Suprapubic skin (tissue), 4 donors: ENCODE measurements around the gene SIDT1. TPM values are rescaled to one million over a fixed set of nuclear protein-coding genes. Genes with fewer than 3 reads are reported as not detected.
"Not testable (repeated sequence)": the region's sequence is repeated elsewhere in the genome, so short reads cannot be mapped to it uniquely, and the experiment has no call there.

Source experiments
- DNase-seq, 2 donors: peaks; one replicate each; pipeline ENCODE4 v3.0.0-alpha.2; 2019; ENCODE audit warnings: low spot score in 2 of 2
- H3K27ac ChIP-seq: fragments of 200-600 bp; sonication (generic); one replicate; pipeline ENCODE4 v1.5.1; 2019
- H3K27me3 ChIP-seq: fragments of 200-600 bp; sonication (generic); one replicate; pipeline ENCODE4 v1.5.1; 2019
- H3K36me3 ChIP-seq: fragments of 200-600 bp; sonication (generic); one replicate; pipeline ENCODE4 v1.5.1; 2019
- H3K4me1 ChIP-seq: fragments of 200-600 bp; sonication (generic); one replicate; pipeline ENCODE4 v1.5.1; 2019
- H3K4me3 ChIP-seq: fragments of 200-600 bp; sonication (generic); one replicate; pipeline ENCODE4 v1.5.1; 2019; ENCODE audit warnings: mild to moderate bottlenecking
- H3K9me3 ChIP-seq: fragments of 200-600 bp; sonication (generic); one replicate; pipeline ENCODE4 v1.5.1; 2019
- CTCF ChIP-seq, 2 donors: fragments of 200-600 bp in 1 of 2; fragments of 450-650 bp in 1 of 2; sonication (generic) in 1 of 2; IDR thresholded peaks; one replicate each; pipeline ENCODE4 v1.5.1; 2016 to 2019; ENCODE audit warnings: antibody characterized with exemption in 2 of 2, mild to moderate bottlenecking in 1 of 2, moderate library complexity in 1 of 2
- EP300 ChIP-seq: sonication (generic); formaldehyde crosslinking; IDR thresholded peaks from one replicate; pipeline ENCODE4 v1.6.1; 2017; ENCODE audit warnings: antibody characterized with exemption
- POLR2A ChIP-seq, 2 donors: fragments of 450-650 bp; IDR thresholded peaks; one replicate each; pipeline ENCODE4 v1.6.1; 2017; ENCODE audit warnings: antibody characterized with exemption in 2 of 2, mild to moderate bottlenecking in 2 of 2, moderate library complexity in 2 of 2
- POLR2AphosphoS5 ChIP-seq, 3 donors: sonication (generic); formaldehyde crosslinking; IDR thresholded peaks; one replicate each; pipeline ENCODE4 v1.6.1; 2017; ENCODE audit warnings: antibody characterized with exemption in 3 of 3
- WGBS: methylation state at CpG from one replicate; pipeline ENCODE4 v1.1.5; 2018; 5-methylcytosine and 5-hydroxymethylcytosine counted together
- total RNA-seq, 4 donors: library from RNA; depleted of rRNA; stranded (reverse); fragments of >200 nt; gene quantifications; one replicate each; pipeline ENCODE4 v1.1.0, GENCODE V29; 2016

The SIDT1 gene
- total RNA-seq, 4 donors from 2014 or later, result 0.34 to 11.4 (median 2.2) TPM

- no peaks in the 10 kb centered on the region for H3K27me3 ChIP-seq
- H3K27ac ChIP-seq, result no peak overlapping the region
- no peaks in the 10 kb centered on the region for H3K4me1 ChIP-seq
- no peak for DNase-seq
- no peaks in the 10 kb centered on the region for H3K36me3 ChIP-seq
- no peaks in the 10 kb centered on the region for H3K9me3 ChIP-seq
- no peak overlapping the region for H3K4me3 ChIP-seq
- no peak for TF ChIP-seq CTCF (IDR thresholded peaks at IDR 0.05)
- TF ChIP-seq POLR2A (IDR thresholded peaks at IDR 0.05), result no peak
- TF ChIP-seq POLR2AphosphoS5 (IDR thresholded peaks at IDR 0.05), result no peak
- no peak for TF ChIP-seq EP300
- WGBS, result 91% methylated on average over 6 of the region's 6 CpGs
These were observed 96.4 kb downstream of the SIDT1 start for GRCh38 chr3:113628788-113629187.

GRCh38 chr3:113629584-113630421 lies 97.4 kb downstream of the SIDT1 start:
- DNase-seq, result no peak
- 72% methylated on average over 16 of the region's 16 CpGs for WGBS
- TF ChIP-seq CTCF (IDR thresholded peaks at IDR 0.05), result no peak
- no peak for TF ChIP-seq POLR2A (IDR thresholded peaks at IDR 0.05)
- TF ChIP-seq POLR2AphosphoS5 (IDR thresholded peaks at IDR 0.05), result no peak
- no peak for TF ChIP-seq EP300
- H3K4me1 ChIP-seq, result no peaks in the 10 kb centered on the region
- H3K27me3 ChIP-seq, result no peaks in the 10 kb centered on the region
- H3K4me3 ChIP-seq, result no peak overlapping the region
- H3K27ac ChIP-seq, result peak overlapping the region; percentile 47
- H3K36me3 ChIP-seq, result no peaks in the 10 kb centered on the region
- no peaks in the 10 kb centered on the region for H3K9me3 ChIP-seq

DNA sequence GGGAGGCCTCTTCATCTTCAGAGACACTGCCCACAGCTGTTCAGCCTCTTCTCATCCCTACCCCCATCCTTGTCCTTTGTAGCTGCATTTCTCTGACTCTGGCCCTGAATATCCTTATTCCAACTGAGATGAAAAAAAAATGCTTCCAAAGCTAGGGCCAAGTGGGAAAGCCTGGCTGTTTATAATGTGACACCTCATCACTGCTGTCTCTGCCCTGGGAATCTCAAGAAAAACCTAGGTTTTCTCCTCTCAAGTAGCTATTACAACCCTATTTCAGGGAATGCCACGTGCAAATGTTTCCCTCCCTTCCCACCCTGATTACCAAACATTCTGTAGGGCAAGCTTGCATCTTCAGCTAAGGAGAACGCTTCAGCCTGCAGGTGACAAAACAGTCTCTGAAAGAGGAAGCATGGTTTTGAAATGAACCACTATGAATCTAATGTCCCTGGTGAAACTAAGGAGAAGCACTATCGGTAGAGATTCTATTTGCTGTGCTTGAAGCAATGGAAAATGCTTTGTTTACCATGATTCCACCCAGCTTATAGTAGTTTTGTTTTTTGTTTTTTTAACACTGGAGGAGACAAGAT lies 98.7 kb downstream of the SIDT1 start:
- no peak for TF ChIP-seq POLR2AphosphoS5 (IDR thresholded peaks at IDR 0.05)
- TF ChIP-seq POLR2A (IDR thresholded peaks at IDR 0.05), result no peak
- no peak for TF ChIP-seq EP300
- no peak for TF ChIP-seq CTCF (IDR thresholded peaks at IDR 0.05)
- Histone ChIP-seq H3K27ac (no peak overlapping the region), H3K9me3 (no peaks in the 10 kb centered on the region), H3K4me3 (no peak overlapping the region), H3K36me3 (no peaks in the 10 kb centered on the region), H3K4me1 (no peaks in the 10 kb centered on the region), H3K27me3 (no peaks in the 10 kb centered on the region)
- no peak for DNase-seq
- 73% methylated on average over 3 of the region's 3 CpGs for WGBS

GRCh38 chr3:113631573-113631972 lies 99.2 kb downstream of the SIDT1 start:
- Histone ChIP-seq H3K27ac (no peak overlapping the region), H3K27me3 (no peaks in the 10 kb centered on the region), H3K4me1 (no peaks in the 10 kb centered on the region), H3K36me3 (no peaks in the 10 kb centered on the region), H3K9me3 (no peaks in the 10 kb centered on the region), H3K4me3 (no peak overlapping the region)
- DNase-seq, result no peak
- 86% methylated on average over 6 of the region's 6 CpGs for WGBS
- TF ChIP-seq CTCF (IDR thresholded peaks at IDR 0.05) (no peak), EP300 (no peak), POLR2A (IDR thresholded peaks at IDR 0.05) (no peak), POLR2AphosphoS5 (IDR thresholded peaks at IDR 0.05) (no peak)

GRCh38 chr3:113634782-113635474 lies 102.6 kb downstream of the SIDT1 start:
- TF ChIP-seq CTCF (IDR thresholded peaks at IDR 0.05), result no peak
- TF ChIP-seq POLR2A (IDR thresholded peaks at IDR 0.05), result no peak
- no peak for TF ChIP-seq POLR2AphosphoS5 (IDR thresholded peaks at IDR 0.05)
- TF ChIP-seq EP300, result no peak
- no peak for DNase-seq
- H3K36me3 ChIP-seq, result no peaks in the 10 kb centered on the region

GRCh38 chr3:113636034-113636433 lies 103.7 kb downstream of the SIDT1 start:
- 91% methylated on average over 7 of the region's 7 CpGs for WGBS
- H3K27me3 ChIP-seq, H3K4me3 ChIP-seq, DNase-seq, H3K36me3 ChIP-seq, H3K9me3 ChIP-seq, H3K27ac ChIP-seq, H3K4me1 ChIP-seq: not testable (repeated sequence)

More at GRCh38 chr3:113634782-113635474, 102.6 kb downstream of the SIDT1 start:
- Histone ChIP-seq H3K9me3 (no peaks in the 10 kb centered on the region), H3K4me1 (no peaks in the 10 kb centered on the region), H3K27me3 (no peaks in the 10 kb centered on the region), H3K27ac (no peak overlapping the region), H3K4me3 (no peak overlapping the region)
- WGBS, result 79% methylated on average over 8 of the region's 8 CpGs
